IMR-90 (cell line): Measurements from ENCODE around the gene PCBP3. TPM values are rescaled to one million over a fixed set of nuclear protein-coding genes. Genes with fewer than 3 reads are reported as not detected.
A peak's percentile ranks its signal among the peaks of the same experiment; 100 is the strongest.

Source experiments
- ATAC-seq: fragments of 200-7000 bp; cut with Tn5 transposase; 2 replicates; pipeline ENCODE4 v1.9.1; 2020; ENCODE audit warnings: low read depth, mild to moderate bottlenecking, moderate library complexity
- BruUV-seq: library from RNA; stranded (reverse); fragments of 400-500 nt; replicated peaks from 2 replicates; lab custom pipeline; 2021; lab: Mats Ljungman, UMichigan
- CTCF ChIA-PET: fragments of 300-600 bp; formaldehyde crosslinking; extraction: SDS; loops from one replicate; lab custom pipeline; 2021; ENCODE audit warnings: antibody characterized with exemption; lab: Yijun Ruan, JAX
- POLR2A ChIA-PET: fragments of 300-600 bp; sonication (Branson Sonifier 250); formaldehyde crosslinking; loops from one replicate; lab custom pipeline; 2022; ENCODE audit warnings: antibody characterized with exemption; ENCODE audit not compliant: unreplicated experiment; lab: Charles Lee
- DNase-seq: peaks from one replicate; pipeline ENCODE4 v3.0.0; 2013
- H2AFZ ChIP-seq: replicated peaks from 2 replicates; pipeline ENCODE3; 2013; ENCODE audit warnings: low read length, mild to moderate bottlenecking; ENCODE audit not compliant: poor library complexity
- H2AK5ac ChIP-seq: 2 replicates; pipeline ENCODE4 v1.6.1; 2013; ENCODE audit warnings: low read depth, low read length, inconsistent platforms
- H2AK9ac ChIP-seq: replicated peaks from 2 replicates; pipeline ENCODE3; 2013; ENCODE audit warnings: mild to moderate bottlenecking, low read depth, low read length, moderate library complexity; ENCODE audit not compliant: poor library complexity
- H2BK120ac ChIP-seq: 2 replicates; pipeline ENCODE4 v1.6.1; 2013; ENCODE audit warnings: low read depth, low read length, inconsistent platforms
- H2BK15ac ChIP-seq: 3 replicates; pipeline ENCODE4 v1.6.1; 2013; ENCODE audit warnings: low read depth, low read length, inconsistent platforms
- H2BK20ac ChIP-seq: 2 replicates; pipeline ENCODE4 v1.6.1; 2013; ENCODE audit warnings: low read depth, mild to moderate bottlenecking, inconsistent platforms, low read length, moderate library complexity
- H2BK5ac ChIP-seq: 2 replicates; pipeline ENCODE4 v1.6.1; 2013; ENCODE audit warnings: mild to moderate bottlenecking, low read depth, low read length, inconsistent platforms; ENCODE audit not compliant: poor library complexity, severe bottlenecking
- H3K14ac ChIP-seq: replicated peaks from 2 replicates; pipeline ENCODE4 v1.6.1; 2013; ENCODE audit warnings: low read depth, low read length, inconsistent platforms
- H3K18ac ChIP-seq: 2 replicates; pipeline ENCODE4 v1.6.1; 2013; ENCODE audit warnings: low read depth, low read length, control low read depth
- H3K23ac ChIP-seq: 2 replicates; pipeline ENCODE4 v1.6.1; 2013; ENCODE audit warnings: low read depth, low read length, inconsistent platforms
- H3K27ac ChIP-seq: 2 replicates; pipeline ENCODE4 v1.5.1; 2013; ENCODE audit warnings: mild to moderate bottlenecking, control low read depth, low read length; ENCODE audit not compliant: insufficient read depth
- H3K27me3 ChIP-seq: 2 replicates; pipeline ENCODE4 v1.6.1; 2013; ENCODE audit warnings: low read length; ENCODE audit not compliant: control insufficient read depth, insufficient read depth
- H3K36me3 ChIP-seq: 2 replicates; pipeline ENCODE4 v1.6.1; 2013; ENCODE audit warnings: low read length, mixed read lengths; ENCODE audit not compliant: control insufficient read depth, insufficient read depth
- H3K4ac ChIP-seq: 2 replicates; pipeline ENCODE4 v1.6.1; 2013; ENCODE audit warnings: low read depth, low read length, inconsistent platforms
- H3K4me1 ChIP-seq: 2 replicates; pipeline ENCODE4 v1.6.1; 2013; ENCODE audit warnings: low read length, mixed read lengths; ENCODE audit not compliant: control insufficient read depth, insufficient read depth
- H3K4me2 ChIP-seq: 2 replicates; pipeline ENCODE4 v1.6.1; 2013; ENCODE audit warnings: low read depth, mild to moderate bottlenecking, control low read depth, low read length, moderate library complexity
- H3K4me3 ChIP-seq: 2 replicates; pipeline ENCODE4 v1.5.1; 2013; ENCODE audit warnings: low read depth, mild to moderate bottlenecking, control low read depth, low read length, moderate library complexity; ENCODE audit not compliant: insufficient read depth
- H3K56ac ChIP-seq: 2 replicates; pipeline ENCODE4 v1.6.1; 2013; ENCODE audit warnings: low read length, inconsistent platforms; ENCODE audit not compliant: insufficient read depth; ENCODE audit errors: extremely low read depth
- H3K79me1 ChIP-seq, 2 experiments: 2 replicates each; pipeline ENCODE4 v1.6.1; 2013; ENCODE audit warnings: low read length in 2 of 2, inconsistent platforms in 1 of 2, low read depth in 1 of 2
- H3K9ac ChIP-seq: 2 replicates; pipeline ENCODE4 v1.6.1; 2013; ENCODE audit warnings: low read depth, low read length, control low read depth
- H3K9me1 ChIP-seq: 2 replicates; pipeline ENCODE4 v1.6.1; 2013; ENCODE audit warnings: low read length, inconsistent platforms; ENCODE audit not compliant: insufficient read depth
- H3K9me3 ChIP-seq: 2 replicates; pipeline ENCODE4 v1.6.1; 2013; ENCODE audit warnings: low read length; ENCODE audit not compliant: control insufficient read depth, insufficient read depth
- H4K20me1 ChIP-seq: 2 replicates; pipeline ENCODE4 v1.6.1; 2013; ENCODE audit warnings: low read length, inconsistent platforms; ENCODE audit not compliant: insufficient read depth
- H4K5ac ChIP-seq: 2 replicates; pipeline ENCODE4 v1.6.1; 2013; ENCODE audit warnings: mild to moderate bottlenecking, low read depth, low read length, control low read depth
- H4K8ac ChIP-seq, 2 experiments: 2 replicates each; pipeline ENCODE4 v1.6.1; 2013; ENCODE audit warnings: low read depth in 2 of 2, low read length in 2 of 2, control low read depth in 1 of 2, inconsistent platforms in 1 of 2
- H4K91ac ChIP-seq: 2 replicates; pipeline ENCODE4 v1.6.1; 2013; ENCODE audit warnings: low read depth, low read length, inconsistent platforms; ENCODE audit not compliant: insufficient read depth
- BHLHE40 ChIP-seq: fragments of 150-350 bp; IDR thresholded peaks from 2 replicates; pipeline ENCODE4 v1.6.1; 2016; ENCODE audit warnings: mild to moderate bottlenecking, low read depth, low read length
- CEBPB ChIP-seq: IDR thresholded peaks from 2 replicates; pipeline ENCODE4 v1.6.1; 2012; ENCODE audit warnings: low read depth, low read length, improper control_type of control experiment
- CHD1 ChIP-seq: IDR thresholded peaks from 2 replicates; pipeline ENCODE4 v1.6.1; 2012; ENCODE audit warnings: low read depth, low read length, improper control_type of control experiment
- CTCF ChIP-seq: conservative IDR thresholded peaks from 2 replicates; pipeline ENCODE4 v1.5.1; 2012; ENCODE audit warnings: mild to moderate bottlenecking, low read depth, low read length, improper control_type of control experiment
- ELK1 ChIP-seq: fragments of 150-350 bp; IDR thresholded peaks from 2 replicates; pipeline ENCODE4 v1.6.1; 2016; ENCODE audit warnings: low read depth, mild to moderate bottlenecking, low read length, moderate library complexity, borderline replicate concordance
- FOS ChIP-seq: fragments of 150-350 bp; IDR thresholded peaks from 2 replicates; pipeline ENCODE4 v1.6.1; 2016; ENCODE audit warnings: low read depth, low read length
- MAFK ChIP-seq: IDR thresholded peaks from 2 replicates; pipeline ENCODE4 v1.6.1; 2012; ENCODE audit warnings: low read depth, low read length, improper control_type of control experiment
- MAZ ChIP-seq: IDR thresholded peaks from 2 replicates; pipeline ENCODE4 v1.6.1; 2012; ENCODE audit warnings: low read depth, mild to moderate bottlenecking, low read length, improper control_type of control experiment, moderate library complexity, borderline replicate concordance
- MXI1 ChIP-seq: IDR thresholded peaks from 2 replicates; pipeline ENCODE4 v1.6.1; 2012; ENCODE audit warnings: low read depth, mild to moderate bottlenecking, low read length, moderate library complexity, borderline replicate concordance
- NFE2L2 ChIP-seq: fragments of 150-350 bp; IDR thresholded peaks from 2 replicates; pipeline ENCODE4 v1.6.1; 2016; ENCODE audit warnings: low read depth, mild to moderate bottlenecking, low read length
- POLR2A ChIP-seq: IDR thresholded peaks from 2 replicates; pipeline ENCODE4 v1.6.1; 2012; ENCODE audit warnings: mild to moderate bottlenecking, low read depth, low read length
- RAD21 ChIP-seq: IDR thresholded peaks from 2 replicates; pipeline ENCODE4 v1.6.1; 2012; ENCODE audit warnings: low read length, improper control_type of control experiment
- RCOR1 ChIP-seq: IDR thresholded peaks from 2 replicates; pipeline ENCODE4 v1.6.1; 2012; ENCODE audit warnings: mild to moderate bottlenecking, low read length, improper control_type of control experiment; ENCODE audit not compliant: insufficient replicate concordance
- RFX5 ChIP-seq: IDR thresholded peaks from 2 replicates; pipeline ENCODE4 v1.8.0; 2012; ENCODE audit warnings: low read depth, mild to moderate bottlenecking, low read length, moderate library complexity
- SMC3 ChIP-seq: fragments of 150-350 bp; IDR thresholded peaks from 2 replicates; pipeline ENCODE4 v1.6.1; 2016; ENCODE audit warnings: low read depth, mild to moderate bottlenecking, antibody characterized with exemption, low read length, moderate library complexity
- USF2 ChIP-seq: fragments of 150-350 bp; IDR thresholded peaks from 2 replicates; pipeline ENCODE4 v1.6.1; 2017; ENCODE audit warnings: mild to moderate bottlenecking, antibody characterized with exemption, low read length, low read depth
- WGBS, 2 experiments: methylation state at CpG; one replicate each; pipeline versions ENCODE4 v1.1.5 to v1.1.7; 2013; ENCODE audit warnings: missing lambda C conversion rate in 2 of 2; ENCODE audit not compliant: insufficient read length in 1 of 2; ENCODE audit errors: extremely low coverage in 2 of 2; 5-methylcytosine and 5-hydroxymethylcytosine counted together
- dilution Hi-C: fragments of 300-500 bp; cut with HindIII; formaldehyde crosslinking; loops from one replicate; pipeline ENCODE4 v1.14.3; 2018; ENCODE audit warnings: low sequenced_read_pairs; ENCODE audit not compliant: unreplicated experiment
- in situ Hi-C: fragments of 300-500 bp; cut with MboI; formaldehyde crosslinking; loops from 3 replicates; pipeline ENCODE4 v1.14.3; 2019; ENCODE audit warnings: low sequenced_read_pairs, inconsistent platforms, mixed read lengths
- intact Hi-C: fragments of 100-400 bp; cut with micrococcal nuclease; formaldehyde crosslinking; loops from 2 replicates; pipeline ENCODE4 v1.10.0; 2022
- polyA plus RNA-seq, 3 experiments: library from polyadenylated mRNA; depleted of rRNA; stranded (reverse); fragments of >200 nt; gene quantifications; 2 replicates each; pipeline ENCODE4 v1.2.3, GENCODE V29; 2012; ENCODE audit warnings: low replicate concordance in 1 of 3
- total RNA-seq: library from RNA; depleted of rRNA; stranded (reverse); fragments of >200 nt; gene quantifications from 2 replicates; pipeline ENCODE4 v1.2.3, GENCODE V29; 2012

Gene PCBP3
- total and polyA plus RNA-seq, 2 of the 4 experiments (the other 2 are of a cell fraction) = 2.9 to 3.9 TPM

- no peak overlapping the region for H4K91ac ChIP-seq
- DNase-seq (no peak), ATAC-seq (no peak)
- no TSS peak for BruUV-seq
- H4K5ac ChIP-seq = no peak overlapping the region
- H3K4me1 ChIP-seq = peaks cover 7% of the 10 kb centered on the region
- POLR2A ChIA-PET = no interaction called here
- dilution Hi-C loops (no loop called here), intact Hi-C loops (no loop called here), in situ Hi-C loops (no loop called here)
- no peak overlapping the region for H3K14ac ChIP-seq
- no peak for TF ChIP-seq RAD21
- no peak for TF ChIP-seq SMC3
- TF ChIP-seq POLR2A = no peak
- TF ChIP-seq RFX5 = no peak
- no peak for TF ChIP-seq CTCF
- no peak for TF ChIP-seq MAFK
- TF ChIP-seq NFE2L2 = no peak
- TF ChIP-seq CEBPB = no peak
- no peak for TF ChIP-seq BHLHE40
- TF ChIP-seq RCOR1 = no peak
- no peak for TF ChIP-seq MAZ
- no peak for TF ChIP-seq FOS
- TF ChIP-seq MXI1 = no peak
- TF ChIP-seq ELK1 = no peak
- no peak for TF ChIP-seq USF2
- TF ChIP-seq CHD1 = no peak
- 86% methylated on average over 1 of the region's 6 CpGs; no CpG with 5 or more reads in 1 of the 2 experiments for WGBS, 2 experiments
- no peaks in the 10 kb centered on the region for H4K20me1 ChIP-seq
- no peak overlapping the region for H2AK9ac ChIP-seq
- peaks cover 21% of the 10 kb centered on the region; the same call in 1 of the 2 replicates for H3K27me3 ChIP-seq
- no peak overlapping the region for H2BK5ac ChIP-seq
- no peak overlapping the region for H3K18ac ChIP-seq
- H3K9me1 ChIP-seq = no peaks in the 10 kb centered on the region; the same call in 1 of the 2 replicates
- H3K79me1 ChIP-seq = no peaks in the 10 kb centered on the region
- no peak overlapping the region for H3K4me3 ChIP-seq
- H2AK5ac ChIP-seq = peak overlapping the region; percentile 8; the same call in 1 of the 2 replicates
- no peak overlapping the region for H3K23ac ChIP-seq
- CTCF ChIA-PET = no interaction called here
- peak overlapping the region; percentile 24; the same call in 1 of the 2 replicates for H3K4ac ChIP-seq
- no peak overlapping the region; the same call in 1 of the 2 replicates for H2BK120ac ChIP-seq
- no peaks in the 10 kb centered on the region for H3K36me3 ChIP-seq
- no peak overlapping the region for H3K9ac ChIP-seq
- no peak overlapping the region for H2BK15ac ChIP-seq
- H3K4me2 ChIP-seq = no peak overlapping the region
- no peak overlapping the region for H3K27ac ChIP-seq
- no peak overlapping the region for H3K56ac ChIP-seq
- peak overlapping the region; percentile 21 for H2AFZ ChIP-seq
- H4K8ac ChIP-seq = no peak overlapping the region
- H2BK20ac ChIP-seq = no peak overlapping the region
- peaks cover 2% of the 10 kb centered on the region; the same call in 1 of the 2 replicates for H3K9me3 ChIP-seq
These were observed 243.6 kb downstream of the PCBP3 start for GRCh38 chr21:45887120-45887611.
